ENCODE measurements around the gene GAB1.

The GAB1 gene

GRCh38 chr4:143336781-143337599 lies at the start of gene GAB1:
TSS of gene GAB1 (plus strand) at chr4:143336876. CDS start at chr4:143337189, 313 bp downstream.
- DNase-seq: peak; percentile 26

- no peak for DNase-seq
Observed at GRCh38 chr4:143287572-143287923, 49.1 kb upstream of the GAB1 start.

GRCh38 chr4:143288171-143288570 lies 48.5 kb upstream of the GAB1 start:
- DNase-seq: no peak

DNA sequence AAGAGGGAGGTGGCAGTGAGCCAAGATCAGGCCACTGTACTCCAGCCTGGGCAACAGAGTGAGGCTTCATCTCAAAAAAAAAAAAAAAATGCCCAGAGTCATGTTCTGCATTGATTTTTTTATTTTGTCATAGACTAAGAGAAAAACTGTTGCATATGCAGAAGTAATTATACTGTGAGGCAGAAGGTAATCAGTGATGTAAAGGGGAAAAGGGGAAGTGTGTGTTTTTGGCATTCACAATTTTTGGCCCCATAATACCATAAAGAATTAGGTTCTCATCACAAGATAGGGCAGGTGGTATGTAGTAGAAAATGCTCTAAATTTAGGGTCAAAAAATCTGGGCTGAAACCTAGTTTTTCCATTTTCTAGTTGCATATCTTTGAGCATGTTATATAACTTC lies 47.3 kb upstream of the GAB1 start:
- DNase-seq: no peak

GRCh38 chr4:143291314-143291713 lies 45.4 kb upstream of the GAB1 start:
- no peak for DNase-seq

DNA sequence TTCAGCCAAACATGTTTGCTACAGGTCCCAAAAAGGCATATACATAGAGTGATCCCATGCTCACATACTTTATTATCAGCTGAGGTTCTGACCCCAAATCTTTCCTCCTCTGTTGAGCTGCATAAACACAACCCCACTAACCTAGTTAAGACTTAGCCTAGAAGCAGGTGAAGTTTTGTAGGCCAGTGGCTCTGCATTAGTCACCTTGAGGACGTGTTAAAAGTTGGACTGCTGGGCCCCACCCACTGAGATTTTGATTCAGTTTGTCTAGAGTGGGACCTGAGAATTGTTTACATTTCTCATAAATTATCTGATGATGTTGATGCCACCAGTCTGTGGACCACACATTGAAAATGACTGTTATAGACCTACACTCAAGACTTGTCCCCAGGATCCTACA lies 43.8 kb upstream of the GAB1 start:
- DNase-seq: no peak

GRCh38 chr4:143294310-143294709 lies 42.4 kb upstream of the GAB1 start:
- DNase-seq: no peak

DNA sequence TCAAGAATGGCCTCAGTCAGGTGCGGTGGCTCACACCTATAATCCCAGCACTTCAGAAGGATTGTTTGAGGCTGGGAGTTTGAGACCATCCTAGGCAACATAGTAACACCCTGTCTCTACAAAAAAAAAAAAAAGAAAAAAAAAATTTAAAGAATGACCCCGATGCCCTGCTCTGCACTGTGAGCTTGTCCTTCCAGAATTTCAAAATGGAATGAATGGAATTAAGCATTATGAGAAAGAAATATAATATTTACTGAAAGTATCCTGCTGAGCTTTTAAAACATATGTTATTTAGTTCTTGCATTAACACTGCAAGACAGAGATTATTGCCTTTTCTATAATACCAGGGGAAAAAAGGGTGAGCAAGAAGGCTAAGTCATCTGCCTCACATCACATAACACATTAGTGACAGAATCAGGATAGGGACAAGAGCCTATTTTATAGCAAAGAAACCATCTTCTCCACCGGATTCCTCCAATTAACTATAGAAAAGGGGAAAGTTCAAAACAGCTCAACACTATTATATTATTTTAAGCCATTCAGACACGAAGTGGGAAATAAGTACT lies 41.9 kb upstream of the GAB1 start:
- no peak for DNase-seq

GRCh38 chr4:143296397-143297067 lies 40.1 kb upstream of the GAB1 start:
- no peak for DNase-seq

GRCh38 chr4:143300860-143301259 lies 35.8 kb upstream of the GAB1 start:
- DNase-seq: no peak

DNA sequence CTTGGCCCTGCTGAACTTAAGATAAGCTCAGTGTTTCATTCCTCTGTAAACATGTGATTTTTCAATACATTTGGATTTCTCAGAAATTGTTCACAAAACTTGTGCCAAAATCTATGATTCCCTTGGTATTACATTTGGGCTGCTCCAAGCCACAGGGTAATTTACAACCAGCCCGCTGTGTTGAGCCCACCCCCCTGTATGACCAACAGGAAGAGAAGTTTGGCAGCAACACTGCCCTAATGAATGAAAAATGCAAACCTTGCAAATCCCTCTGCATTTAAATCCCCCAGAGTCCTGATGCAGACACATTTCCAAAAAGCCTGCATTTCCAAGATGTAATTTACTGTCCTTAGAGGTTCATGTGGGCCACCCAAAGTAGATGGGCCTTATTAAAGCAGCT lies 34.1 kb upstream of the GAB1 start:
- DNase-seq: no peak

DNA sequence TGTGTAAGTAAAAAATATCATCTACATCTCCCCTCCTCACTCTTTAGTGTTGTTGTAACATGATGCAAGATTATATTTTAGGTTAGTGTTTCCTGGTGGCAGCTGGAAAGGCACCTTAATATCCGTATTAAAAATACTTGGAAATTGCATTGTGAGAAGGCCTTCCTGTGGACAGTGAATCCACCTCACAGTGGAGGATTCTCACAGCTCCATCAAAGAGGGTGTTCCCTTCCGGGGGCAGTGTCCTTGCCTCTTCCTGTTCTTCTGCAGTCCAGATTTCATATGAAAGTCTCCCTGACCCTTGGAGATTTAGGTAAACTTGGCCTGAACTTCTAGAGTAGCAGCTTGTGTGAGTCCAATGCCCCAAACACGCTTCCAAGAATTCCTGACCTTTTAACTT lies 29.9 kb upstream of the GAB1 start:
- no peak for DNase-seq

DNA sequence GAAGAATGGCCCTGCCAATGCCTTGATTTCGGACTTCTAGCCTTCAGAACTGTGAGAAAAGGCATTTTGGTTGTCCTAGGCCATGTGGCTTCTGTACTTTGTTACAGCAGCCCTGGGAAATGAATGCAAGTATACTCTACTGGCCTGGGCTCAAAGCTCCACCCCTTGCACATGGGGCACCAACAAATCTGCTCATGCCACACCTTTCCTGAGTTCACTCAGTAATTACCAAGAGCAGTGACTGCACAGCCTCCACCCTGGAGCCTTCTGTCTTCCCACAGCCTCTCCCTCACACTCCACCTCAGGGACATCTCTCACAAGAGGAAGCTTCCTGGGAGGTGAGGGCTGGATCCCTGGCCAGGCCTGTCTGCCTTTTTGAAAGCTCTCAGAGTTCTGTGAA lies 29.1 kb upstream of the GAB1 start:
- DNase-seq: no peak

DNA sequence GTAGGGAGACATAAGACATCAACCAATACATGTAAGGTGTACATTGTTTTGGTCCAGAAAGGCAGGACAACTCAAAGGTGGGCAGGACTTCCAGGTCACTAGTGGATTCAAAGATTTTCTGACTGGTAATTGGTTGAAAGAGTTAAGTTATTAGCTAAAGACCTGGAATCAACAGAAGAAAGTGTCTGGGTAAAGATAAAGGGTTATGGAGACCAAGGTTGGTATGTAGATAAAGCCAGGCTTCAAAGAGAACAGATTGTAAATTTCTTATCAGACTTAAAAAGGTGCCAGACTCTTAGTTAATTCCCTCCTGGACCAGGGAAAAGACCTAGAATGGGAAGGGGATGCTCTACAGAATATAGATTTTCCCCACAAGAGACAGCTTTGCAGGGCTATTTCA lies 28.3 kb upstream of the GAB1 start:
- no peak for DNase-seq

DNA sequence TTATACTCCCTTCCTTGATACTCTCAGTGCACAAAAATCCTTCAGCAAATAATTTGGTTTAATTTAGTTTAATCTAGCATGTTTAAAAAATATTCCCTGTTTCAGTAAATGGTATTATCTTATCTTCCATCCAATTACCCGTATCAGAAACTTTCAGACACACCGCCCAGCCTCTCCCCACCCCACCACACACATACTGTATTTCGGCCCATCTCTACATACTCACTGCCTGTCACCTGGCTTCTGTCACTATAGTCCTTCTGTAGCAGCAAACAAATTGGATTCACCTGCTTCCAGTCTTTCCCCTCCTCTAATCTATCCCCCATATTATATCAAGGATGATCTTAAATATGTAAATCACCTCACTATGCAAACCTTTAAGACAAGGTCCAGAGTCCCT lies 24.8 kb upstream of the GAB1 start:
- DNase-seq: no peak

DNA sequence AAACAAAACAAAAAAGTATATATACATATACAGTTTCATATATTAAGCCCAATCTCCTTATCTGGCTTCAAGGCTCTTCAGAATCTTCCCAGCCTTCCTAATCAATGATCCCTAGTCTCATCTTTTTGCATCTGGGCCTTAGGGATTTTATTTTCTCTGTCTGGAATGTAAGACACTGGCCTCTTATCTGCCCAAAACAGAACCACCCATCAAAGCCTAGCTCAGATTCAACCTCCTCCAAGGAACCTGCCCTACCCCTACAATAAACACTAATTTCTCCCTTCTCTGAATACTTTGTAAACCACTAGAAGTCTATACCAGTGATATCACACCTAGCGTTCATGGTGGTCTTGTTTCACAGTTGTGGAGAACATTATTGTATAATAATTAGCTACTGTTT lies 23.2 kb upstream of the GAB1 start:
- DNase-seq: no peak

GRCh38 chr4:143313996-143314395 lies 22.7 kb upstream of the GAB1 start:
- no peak for DNase-seq

- no peak for DNase-seq
Observed at GRCh38 chr4:143320113-143320512, 16.6 kb upstream of the GAB1 start.

DNA sequence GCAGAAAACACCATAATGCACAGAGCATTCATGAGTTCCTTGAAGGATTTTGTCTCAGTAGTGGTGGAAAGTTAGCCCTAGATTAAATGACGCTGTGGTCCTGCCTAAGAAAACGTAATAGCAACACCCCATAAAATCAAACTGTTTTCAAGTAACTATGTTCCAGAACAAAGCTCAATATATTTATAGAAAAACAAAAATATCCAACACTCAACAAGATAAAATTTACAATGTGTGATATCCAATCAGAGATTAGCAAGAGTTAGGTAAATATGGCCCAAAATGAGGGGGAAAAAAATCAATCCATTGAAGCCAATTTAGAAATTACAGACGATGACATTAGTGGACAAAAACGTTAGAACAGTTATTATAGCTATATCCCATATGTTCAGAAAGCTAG lies 9.9 kb upstream of the GAB1 start:
- DNase-seq: no peak

DNA sequence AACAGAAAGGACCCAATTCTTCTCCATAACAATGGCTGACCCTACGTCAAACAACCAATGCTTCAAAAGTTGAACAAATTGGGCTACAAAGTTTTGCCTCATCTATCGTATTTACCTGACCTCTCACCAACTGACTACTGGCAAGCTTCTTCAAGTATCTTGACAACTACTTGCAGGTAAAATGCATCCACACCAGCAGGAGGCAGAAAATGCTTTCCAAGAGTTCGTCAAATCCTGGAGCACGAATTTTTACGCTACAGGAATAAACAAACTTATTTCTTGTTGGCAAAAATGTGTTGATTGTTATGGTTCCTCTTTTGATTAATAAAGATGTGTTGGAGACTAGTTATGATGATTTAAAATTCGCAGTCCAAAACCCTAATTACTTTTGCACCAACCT lies 6.7 kb upstream of the GAB1 start:
- no peak for DNase-seq

- peak; percentile 47 for DNase-seq
Observed at GRCh38 chr4:143335979-143336780, 496 bp upstream of the GAB1 start.

DNA sequence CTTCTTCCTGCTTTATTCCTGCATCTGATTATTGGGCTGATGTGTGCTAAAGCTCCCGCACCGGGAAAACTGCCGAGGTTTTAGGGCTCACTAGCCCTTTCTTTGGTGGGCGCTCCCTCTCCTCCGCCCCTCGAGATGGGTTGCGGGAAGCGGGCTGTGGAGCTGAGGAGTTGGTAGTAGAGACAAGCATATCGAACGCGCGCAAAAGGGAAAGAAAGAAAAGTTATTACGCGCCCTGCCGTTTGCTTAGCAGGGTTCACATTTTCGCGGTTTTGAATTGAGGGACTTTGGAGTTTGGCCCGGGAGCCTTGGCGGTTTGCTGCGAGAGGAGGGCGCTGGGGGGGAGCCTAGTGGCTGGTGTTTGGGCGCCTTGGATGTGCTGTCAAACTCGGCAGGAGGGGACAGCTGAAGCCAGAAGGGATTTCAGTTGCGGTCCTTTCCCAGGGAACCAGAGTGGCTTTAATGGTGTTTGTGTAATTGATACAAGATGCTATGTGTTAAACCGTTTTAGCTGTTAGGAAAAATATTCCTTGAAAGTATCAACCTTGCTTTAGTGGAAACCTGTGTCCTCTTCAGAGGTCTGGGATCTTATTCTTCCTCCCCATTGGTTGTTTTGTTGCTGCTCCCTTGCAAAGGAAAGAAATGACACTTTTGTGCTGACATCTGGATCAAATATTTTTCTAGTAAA lies 1.1 kb downstream of the GAB1 start:
- no peak for DNase-seq

GRCh38 chr4:143338313-143338712 lies 1.6 kb downstream of the GAB1 start:
- no peak for DNase-seq
